GM18505 (cell line): Measurements from ENCODE around the gene KCNQ1.

Source experiments
- ATAC-seq: cut with Tn5 transposase; IDR thresholded peaks from one replicate; pipeline ENCODE4 v1.9.1; 2021; ENCODE audit not compliant: unreplicated experiment
- POLR2A ChIP-seq: IDR thresholded peaks from 4 replicates; pipeline ENCODE4 v1.6.1; 2011; ENCODE audit warnings: borderline replicate concordance; ENCODE audit not compliant: insufficient read depth, insufficient read length; ENCODE audit errors: extremely low read depth

The KCNQ1 gene

GRCh38 chr11:2704896-2705606 is 260.2 kb downstream of the KCNQ1 start:
- ATAC-seq: no peak
- TF ChIP-seq POLR2A: no peak

- TF ChIP-seq POLR2A: no peak
- no peak for ATAC-seq
Measured at GRCh38 chr11:2706321-2706720, 261.5 kb downstream of the KCNQ1 start.

GRCh38 chr11:2707736-2708135 is 262.9 kb downstream of the KCNQ1 start:
- no peak for TF ChIP-seq POLR2A
- ATAC-seq: no peak

- no peak for ATAC-seq
- no peak for TF ChIP-seq POLR2A
Measured at GRCh38 chr11:2708151-2708581, 263.4 kb downstream of the KCNQ1 start.

GRCh38 chr11:2708757-2709281 is 264.0 kb downstream of the KCNQ1 start:
- ATAC-seq: no peak
- TF ChIP-seq POLR2A: no peak

- TF ChIP-seq POLR2A: no peak
- ATAC-seq: no peak
Measured at GRCh38 chr11:2709429-2709828, 264.6 kb downstream of the KCNQ1 start.

GRCh38 chr11:2711161-2711560 is 266.4 kb downstream of the KCNQ1 start:
- no peak for TF ChIP-seq POLR2A
- no peak for ATAC-seq

- TF ChIP-seq POLR2A: no peak
- ATAC-seq: no peak
Measured at GRCh38 chr11:2713094-2713493, 268.3 kb downstream of the KCNQ1 start.

GRCh38 chr11:2713661-2714462 is 269.1 kb downstream of the KCNQ1 start:
- TF ChIP-seq POLR2A: no peak
- ATAC-seq: no peak

- TF ChIP-seq POLR2A: no peak
- ATAC-seq: no peak
Measured at GRCh38 chr11:2714463-2714800, 269.6 kb downstream of the KCNQ1 start.

- no peak for ATAC-seq
- TF ChIP-seq POLR2A: no peak
Measured at GRCh38 chr11:2714871-2715270, 270.1 kb downstream of the KCNQ1 start.

- no peak for ATAC-seq
- no peak for TF ChIP-seq POLR2A
Measured at GRCh38 chr11:2715716-2716350, 271.0 kb downstream of the KCNQ1 start.

GRCh38 chr11:2716376-2717095 is 271.7 kb downstream of the KCNQ1 start:
- ATAC-seq: no peak

More at GRCh38 chr11:2716376-2717095, 271.7 kb downstream of the KCNQ1 start:
- no peak for TF ChIP-seq POLR2A
